HG02885 (cell line): ENCODE results near the gene RTN1.

Experiments
- ATAC-seq: cut with Tn5 transposase; IDR thresholded peaks from one replicate; pipeline ENCODE4 v1.9.1; 2021; ENCODE audit warnings: mild to moderate bottlenecking; ENCODE audit not compliant: unreplicated experiment, poor library complexity

Gene RTN1

GRCh38 chr14:59814988-59815387 lies 55.6 kb downstream of the RTN1 start:
- no peak for ATAC-seq

GRCh38 chr14:59811815-59812214 lies 58.8 kb downstream of the RTN1 start:
- ATAC-seq, result no peak

DNA sequence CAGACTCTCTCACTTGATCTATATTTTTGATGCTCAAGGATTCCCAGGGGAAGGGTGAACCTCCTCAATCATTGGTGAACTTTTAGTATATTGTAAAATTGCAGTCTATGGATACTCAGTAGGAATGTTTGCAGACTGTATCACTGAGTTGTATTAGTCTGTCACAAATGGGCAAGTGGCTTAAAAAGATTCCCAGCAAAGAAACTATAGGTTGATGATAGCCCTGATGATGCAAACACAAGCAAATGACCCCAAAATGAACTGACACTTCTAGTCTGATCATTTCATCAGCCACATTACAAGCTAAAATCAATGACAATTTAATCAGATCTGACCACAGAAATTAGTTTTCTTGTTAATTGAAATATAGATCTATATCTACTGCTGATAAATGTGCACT lies 59.5 kb downstream of the RTN1 start:
- ATAC-seq, result no peak

- ATAC-seq, result no peak
Observed at GRCh38 chr14:59803052-59803540, 67.5 kb downstream of the RTN1 start.

- no peak for ATAC-seq
Observed at GRCh38 chr14:59788176-59788575, 82.4 kb downstream of the RTN1 start.

DNA sequence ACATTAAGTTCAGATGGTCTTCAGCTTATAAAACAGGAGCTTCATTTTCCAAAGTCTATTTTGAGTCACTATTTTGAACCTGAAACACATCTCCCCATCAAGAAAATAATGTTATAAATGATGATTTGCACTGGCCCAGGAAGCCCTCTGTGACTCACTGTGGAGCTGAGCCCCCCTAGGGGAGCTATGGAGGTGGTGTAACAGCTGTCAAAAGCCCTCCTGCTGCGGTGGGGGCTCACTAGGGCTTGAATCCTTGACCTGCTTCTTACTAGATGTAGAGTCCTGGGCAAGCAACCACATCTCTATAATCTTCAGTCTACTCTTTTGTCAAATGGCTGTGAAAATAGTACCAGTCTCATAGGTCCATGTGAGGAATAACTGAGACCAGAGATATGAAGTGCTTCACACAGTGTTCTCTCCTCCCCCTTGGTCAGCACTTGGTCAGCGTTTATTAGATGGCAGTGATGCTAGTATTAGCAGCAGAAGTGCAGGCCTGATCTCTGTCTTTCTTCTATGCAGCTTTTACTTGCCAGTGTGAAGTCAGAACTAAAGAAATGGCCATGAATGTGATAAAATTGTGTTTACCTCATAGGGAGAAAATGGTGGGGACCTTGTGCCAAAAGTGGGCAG lies 83.4 kb downstream of the RTN1 start:
- ATAC-seq, result no peak

DNA sequence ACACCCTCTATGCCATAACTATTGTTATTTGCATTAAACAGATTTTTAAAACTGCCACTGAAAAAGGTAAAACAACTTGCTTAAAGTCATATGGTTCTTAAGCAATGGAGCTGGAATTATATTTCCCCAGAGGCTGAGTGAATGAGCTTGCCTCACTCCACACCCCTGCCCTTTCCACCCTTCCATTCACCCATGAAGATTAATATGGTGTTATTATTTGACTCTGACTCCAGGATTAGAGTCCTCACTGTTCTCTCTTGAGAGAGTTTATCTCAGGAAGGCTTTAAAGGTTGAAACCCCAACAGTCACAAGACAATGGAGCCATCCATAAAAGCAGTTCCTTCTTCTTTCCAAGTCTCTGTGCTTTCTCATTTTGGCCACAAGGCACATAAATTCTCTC lies 84.9 kb downstream of the RTN1 start:
- ATAC-seq, result no peak

- ATAC-seq, result no peak
Observed at GRCh38 chr14:59782760-59783159, 87.8 kb downstream of the RTN1 start.

GRCh38 chr14:59777006-59777579 lies 93.5 kb downstream of the RTN1 start:
- no peak for ATAC-seq

- ATAC-seq, result peak; percentile 40
Observed at GRCh38 chr14:59776468-59776867, 94.1 kb downstream of the RTN1 start.

- no peak for ATAC-seq
Observed at GRCh38 chr14:59772233-59772632, 98.3 kb downstream of the RTN1 start.

DNA sequence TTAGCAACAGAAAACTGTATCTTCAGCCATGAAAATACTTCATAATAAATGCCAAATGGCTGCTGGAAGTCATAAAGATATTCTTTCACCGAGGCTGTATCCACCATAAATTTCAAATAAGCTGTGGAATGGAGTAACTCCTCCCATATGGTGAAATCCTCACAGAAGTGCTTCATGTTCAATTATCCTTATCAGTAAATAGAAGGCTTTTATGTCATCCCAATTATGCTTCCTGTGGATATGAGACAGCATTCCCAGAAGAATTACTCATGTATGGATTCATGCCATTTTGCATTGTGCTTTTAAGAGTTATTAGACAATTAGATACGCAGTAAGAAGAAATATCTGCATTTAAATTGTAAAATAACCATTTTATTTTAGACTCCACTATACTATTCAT lies 99.0 kb downstream of the RTN1 start:
- no peak for ATAC-seq

- ATAC-seq, result no peak
Observed at GRCh38 chr14:59769586-59769985, 101.0 kb downstream of the RTN1 start.

DNA sequence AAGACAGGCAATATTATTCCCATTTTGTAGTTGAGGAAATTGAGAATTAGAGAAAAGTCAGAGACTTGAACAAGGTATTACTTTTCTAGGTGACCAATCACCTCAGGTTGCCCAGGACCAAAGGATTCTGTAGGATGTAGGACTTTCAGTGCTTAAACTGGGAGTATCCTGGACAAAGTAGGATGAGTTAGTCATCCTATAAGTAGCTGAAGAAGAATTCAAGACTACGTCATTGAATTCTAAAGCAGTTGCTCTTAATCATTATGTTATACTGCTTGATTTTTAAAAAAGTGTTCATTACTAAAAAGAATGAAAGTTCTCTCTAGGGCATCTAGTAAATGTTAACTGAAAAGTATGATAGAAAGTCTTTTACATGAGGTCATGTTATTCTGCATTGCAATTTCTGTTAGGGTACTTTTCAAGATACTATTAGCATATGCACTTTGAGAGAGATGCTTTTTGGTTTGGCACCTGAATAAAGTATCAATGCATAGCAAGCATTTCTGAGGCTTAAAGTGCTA lies 101.7 kb downstream of the RTN1 start:
- no peak for ATAC-seq

DNA sequence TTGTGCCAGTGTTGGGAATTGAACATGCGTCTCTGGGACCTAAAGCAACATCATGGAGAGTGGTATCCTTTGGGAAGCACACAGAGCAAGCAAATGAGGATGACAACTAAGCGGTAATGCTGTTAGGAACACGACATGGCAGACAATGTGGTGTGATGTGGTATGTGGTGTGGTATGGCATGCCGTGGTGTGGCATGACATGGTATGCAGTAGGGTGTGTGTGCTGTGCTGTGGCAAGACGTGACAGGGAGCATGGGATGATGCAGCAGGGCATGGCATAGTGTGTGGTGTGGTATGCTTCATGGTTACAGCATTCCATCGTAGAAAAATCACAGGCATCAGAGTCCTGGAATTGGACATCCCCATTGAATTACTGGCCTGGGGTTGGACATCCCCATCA lies 108.7 kb downstream of the RTN1 start:
- ATAC-seq, result no peak

- no peak for ATAC-seq
Observed at GRCh38 chr14:59755409-59756135, 115.0 kb downstream of the RTN1 start.

DNA sequence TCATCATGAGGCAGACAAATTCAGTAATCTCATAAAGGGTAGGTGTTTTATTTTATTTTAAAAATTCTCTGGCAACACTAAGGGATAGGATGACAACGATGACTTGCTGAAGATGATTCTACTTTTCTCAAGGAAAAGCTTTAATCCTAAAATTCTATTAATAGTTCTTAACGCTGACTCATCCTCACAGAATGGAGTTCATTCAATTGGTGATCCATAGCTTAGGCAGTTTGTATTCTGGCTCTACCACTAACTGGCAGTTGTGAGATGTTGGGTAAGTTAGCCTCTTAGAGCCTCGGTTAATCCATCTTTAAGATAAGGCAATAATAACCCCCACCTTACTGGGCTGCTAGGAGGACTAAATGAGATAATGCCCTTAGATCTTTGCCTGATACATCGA lies 116.3 kb downstream of the RTN1 start:
- no peak for ATAC-seq

GRCh38 chr14:59753512-59753911 lies 117.1 kb downstream of the RTN1 start:
- ATAC-seq, result no peak

DNA sequence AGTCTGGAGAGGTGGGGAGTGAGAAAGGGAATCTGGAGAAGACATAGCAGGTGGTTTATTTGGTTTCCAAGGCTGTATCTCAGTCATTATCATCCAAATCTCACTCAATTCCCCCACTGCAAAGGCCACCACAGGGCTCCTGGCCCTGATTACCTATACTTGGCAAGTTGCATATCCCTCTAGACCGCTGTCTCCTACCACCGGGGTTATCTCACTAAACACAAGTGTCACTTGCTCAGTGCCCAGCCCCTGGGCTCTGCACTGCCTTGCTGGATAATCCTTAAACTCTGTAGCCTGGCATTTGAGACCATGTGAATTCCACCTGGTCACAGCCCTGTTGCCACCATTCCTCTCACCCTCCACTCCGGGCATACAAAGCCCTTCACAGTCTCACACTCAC lies 119.0 kb downstream of the RTN1 start:
- ATAC-seq, result no peak

- no peak for ATAC-seq
Observed at GRCh38 chr14:59739794-59740193, 130.8 kb downstream of the RTN1 start.

- no peak for ATAC-seq
Observed at GRCh38 chr14:59728304-59728703, 142.3 kb downstream of the RTN1 start.
